Measurements from ENCODE around the gene PHACTR3. TPM values are rescaled to one million over a fixed set of nuclear protein-coding genes. Genes with fewer than 3 reads are reported as not detected.

PHACTR3 gene
- polyA plus RNA-seq, 1 donor (not counting 4 experiments of a cell fraction or from before 2014, with no cell fraction given): 2.6 TPM

GRCh38 chr20:59588236-59588855, 16.0 kb upstream of the PHACTR3 start:
- Histone ChIP-seq H3K4me2 (ENCODE audit: control insufficient read depth, extremely low read depth, insufficient read depth, low read depth, low read length) (no peak overlapping the region), H3K79me2 (ENCODE audit: control insufficient read depth, insufficient read depth, low read length) (no peaks in the 10 kb centered on the region), H4K20me1 (ENCODE audit: control insufficient read depth, extremely low read depth, insufficient read depth, low read length) (no peaks in the 10 kb centered on the region), H3K27me3 (ENCODE audit: control insufficient read depth, extremely low read depth, insufficient read depth, low read length) (peaks cover 14% of the 10 kb centered on the region), H3K36me3 (ENCODE audit: control insufficient read depth in 2 of 2, extremely low read depth in 1 of 2, insufficient read depth in 2 of 2, low read length in 2 of 2) (no peaks in the 10 kb centered on the region), H2AFZ (ENCODE audit: control insufficient read depth, low read length) (no peak overlapping the region), H3K4me3 (ENCODE audit: control insufficient read depth in 2 of 3, extremely low read depth in 1 of 3, insufficient read depth in 2 of 3, low read depth in 1 of 3, low read length in 3 of 3) (no peak overlapping the region), H3K9ac (ENCODE audit: control insufficient read depth, extremely low read depth, insufficient read depth, low read length) (no peak overlapping the region), H3K4me1 (ENCODE audit: control insufficient read depth, extremely low read depth, insufficient read depth, low read length) (no peaks in the 10 kb centered on the region), H3K9me3 (ENCODE audit: control insufficient read depth, low read depth, low read length) (no peaks in the 10 kb centered on the region), H3K27ac (ENCODE audit: control insufficient read depth, insufficient read depth, low read length) (no peak overlapping the region), H3K9me1 (ENCODE audit: control insufficient read depth, extremely low read depth, insufficient read depth, low read length) (no peaks in the 10 kb centered on the region)
- dilution Hi-C loops (cut with MboI; ENCODE audit: extremely low pct_ligation_motif_present, low sequenced_read_pairs): no loop called here
- DNase-seq (ENCODE audit: low read depth, low spot score) (no peak), FAIRE-seq (no peak)
- TF ChIP-seq EZH2 (IDR thresholded peaks at IDR 0.05; ENCODE audit: low read length) (no peak), CTCF (optimal IDR thresholded peaks at IDR 0.05 in 1 of 3, IDR thresholded peaks at IDR 0.05 in 1 of 3, conservative IDR thresholded peaks at IDR 0.05 in 1 of 3; ENCODE audit: extremely low read depth in 1 of 3, insufficient read depth in 2 of 3, low read length in 3 of 3) (no peak)

- Histone ChIP-seq H3K9ac (ENCODE audit: control insufficient read depth, extremely low read depth, insufficient read depth, low read length) (no peak overlapping the region), H3K79me2 (ENCODE audit: control insufficient read depth, insufficient read depth, low read length) (no peaks in the 10 kb centered on the region), H3K4me1 (ENCODE audit: control insufficient read depth, extremely low read depth, insufficient read depth, low read length) (no peaks in the 10 kb centered on the region), H3K9me1 (ENCODE audit: control insufficient read depth, extremely low read depth, insufficient read depth, low read length) (no peaks in the 10 kb centered on the region), H3K36me3 (ENCODE audit: control insufficient read depth in 2 of 2, extremely low read depth in 1 of 2, insufficient read depth in 2 of 2, low read length in 2 of 2) (no peaks in the 10 kb centered on the region), H3K27me3 (ENCODE audit: control insufficient read depth, extremely low read depth, insufficient read depth, low read length) (peaks cover 8% of the 10 kb centered on the region), H4K20me1 (ENCODE audit: control insufficient read depth, extremely low read depth, insufficient read depth, low read length) (no peaks in the 10 kb centered on the region), H2AFZ (ENCODE audit: control insufficient read depth, low read length) (no peak overlapping the region), H3K27ac (ENCODE audit: control insufficient read depth, insufficient read depth, low read length) (no peak overlapping the region), H3K4me3 (ENCODE audit: control insufficient read depth in 2 of 3, extremely low read depth in 1 of 3, insufficient read depth in 2 of 3, low read depth in 1 of 3, low read length in 3 of 3) (no peak overlapping the region), H3K4me2 (ENCODE audit: control insufficient read depth, extremely low read depth, insufficient read depth, low read depth, low read length) (no peak overlapping the region), H3K9me3 (ENCODE audit: control insufficient read depth, low read depth, low read length) (no peaks in the 10 kb centered on the region)
- FAIRE-seq (no peak), DNase-seq (ENCODE audit: low read depth, low spot score) (no peak)
- TF ChIP-seq EZH2 (IDR thresholded peaks at IDR 0.05; ENCODE audit: low read length) (no peak), CTCF (optimal IDR thresholded peaks at IDR 0.05 in 1 of 3, IDR thresholded peaks at IDR 0.05 in 1 of 3, conservative IDR thresholded peaks at IDR 0.05 in 1 of 3; ENCODE audit: extremely low read depth in 1 of 3, insufficient read depth in 2 of 3, low read length in 3 of 3) (no peak)
- dilution Hi-C loops (cut with MboI; ENCODE audit: extremely low pct_ligation_motif_present, low sequenced_read_pairs): no loop called here
Measured at GRCh38 chr20:59589086-59589684, 15.2 kb upstream of the PHACTR3 start.
